Uterus (tissue), 4 donors: ENCODE data around the gene SLC2A9. TPM values are rescaled to one million over a fixed set of nuclear protein-coding genes. Genes with fewer than 3 reads are reported as not detected.

Experiments
- DNase-seq, 2 donors: peaks; one replicate each; pipeline ENCODE4 v3.0.0-alpha.2; 2019 to 2020
- H3K27ac ChIP-seq, 2 donors: fragments of 200-600 bp; sonication (generic); 1 replicate in 1 of 2; 2 replicates in 1 of 2; pipeline ENCODE4 v1.5.1; 2016 to 2018
- H3K27me3 ChIP-seq, 2 donors: fragments of 200-600 bp; sonication (generic); one replicate each; pipeline ENCODE4 v1.5.1; 2018 to 2019; ENCODE audit warnings: control low read depth in 1 of 2
- H3K36me3 ChIP-seq, 2 donors: fragments of 200-600 bp; sonication (generic); one replicate each; pipeline ENCODE4 v1.5.1; 2019; ENCODE audit warnings: control low read depth in 1 of 2
- H3K4me1 ChIP-seq, 2 donors: fragments of 200-600 bp; sonication (generic); one replicate each; pipeline ENCODE4 v1.5.1; 2018 to 2019; ENCODE audit warnings: control low read depth in 1 of 2
- H3K4me3 ChIP-seq, 2 donors: fragments of 200-600 bp; sonication (generic); 1 replicate in 1 of 2; 2 replicates in 1 of 2; pipeline ENCODE4 v1.5.1; 2018 to 2019; ENCODE audit warnings: mild to moderate bottlenecking in 1 of 2
- H3K9me3 ChIP-seq, 2 donors: fragments of 200-600 bp; sonication (generic); one replicate each; pipeline ENCODE4 v1.5.1; 2019; ENCODE audit warnings: control low read depth in 1 of 2
- CTCF ChIP-seq, 4 experiments: fragments of 200-600 bp in 2 of 4; fragments of 450-650 bp in 2 of 4; sonication (generic) in 2 of 4; IDR thresholded peaks; one replicate each; pipeline ENCODE4 v1.5.1; 2016 to 2019; ENCODE audit warnings: antibody characterized with exemption in 4 of 4, mild to moderate bottlenecking in 2 of 4, moderate library complexity in 1 of 4
- POLR2A ChIP-seq, 2 donors: fragments of 450-650 bp; IDR thresholded peaks; one replicate each; pipeline ENCODE4 v1.6.1; 2016; ENCODE audit warnings: antibody characterized with exemption in 2 of 2, mild to moderate bottlenecking in 1 of 2, moderate library complexity in 1 of 2
- intact Hi-C: fragments of 100-400 bp; cut with DNase I; formaldehyde crosslinking; loops from one replicate; pipeline ENCODE4 v1.15.1; 2023; ENCODE audit warnings: low total_unique reads
- total RNA-seq, 4 donors: library from RNA; depleted of rRNA in 3 of 4; stranded (reverse); fragments of >200 nt in 3 of 4; gene quantifications; one replicate each; pipeline versions ENCODE4 v1.1.0 to v1.2.4, GENCODE V29; 2014 to 2023
- donor health status: DM: yes; HTN: yes; CAD: no.

Gene SLC2A9
- total RNA-seq, 4 donors from 2014 or later: 0.51 to 9.3 (median 7.1) TPM

GRCh38 chr4:9944431-9945425 is 76.6 kb downstream of the SLC2A9 start:
- H3K36me3 ChIP-seq: no peaks in the 10 kb centered on the region
- no peak overlapping the region for H3K4me3 ChIP-seq
- H3K27ac ChIP-seq: no peak overlapping the region
- H3K27me3 ChIP-seq: no peaks in the 10 kb centered on the region
- no peak for DNase-seq
- no peak for TF ChIP-seq POLR2A (IDR thresholded peaks at IDR 0.05)
- TF ChIP-seq CTCF (IDR thresholded peaks at IDR 0.05): no peak
- intact Hi-C loops: no loop called here
- no peaks in the 10 kb centered on the region for H3K9me3 ChIP-seq
- no peaks in the 10 kb centered on the region for H3K4me1 ChIP-seq

GRCh38 chr4:9943761-9944160 is 77.5 kb downstream of the SLC2A9 start:
- no peaks in the 10 kb centered on the region for H3K27me3 ChIP-seq
- no peak overlapping the region for H3K4me3 ChIP-seq
- DNase-seq: no peak
- intact Hi-C loops: no loop called here
- no peaks in the 10 kb centered on the region for H3K36me3 ChIP-seq
- no peak overlapping the region for H3K27ac ChIP-seq
- no peaks in the 10 kb centered on the region for H3K4me1 ChIP-seq
- TF ChIP-seq POLR2A (IDR thresholded peaks at IDR 0.05) (no peak), CTCF (IDR thresholded peaks at IDR 0.05) (no peak)
- no peaks in the 10 kb centered on the region for H3K9me3 ChIP-seq

GRCh38 chr4:9942921-9943600 is 78.2 kb downstream of the SLC2A9 start:
- TF ChIP-seq POLR2A (IDR thresholded peaks at IDR 0.05): no peak
- Histone ChIP-seq H3K27me3 (no peaks in the 10 kb centered on the region), H3K27ac (no peak overlapping the region), H3K9me3 (no peaks in the 10 kb centered on the region), H3K36me3 (no peaks in the 10 kb centered on the region), H3K4me3 (no peak overlapping the region), H3K4me1 (no peaks in the 10 kb centered on the region)
- intact Hi-C loops: no loop called here
- no peak for DNase-seq

GRCh38 chr4:9942139-9942538 is 79.2 kb downstream of the SLC2A9 start:
- Histone ChIP-seq H3K27me3 (no peaks in the 10 kb centered on the region), H3K36me3 (no peaks in the 10 kb centered on the region), H3K9me3 (no peaks in the 10 kb centered on the region), H3K27ac (no peak overlapping the region), H3K4me1 (no peaks in the 10 kb centered on the region), H3K4me3 (no peak overlapping the region)
- intact Hi-C loops: no loop called here
- no peak for TF ChIP-seq POLR2A (IDR thresholded peaks at IDR 0.05)
- TF ChIP-seq CTCF (IDR thresholded peaks at IDR 0.05): no peak
- DNase-seq: no peak

GRCh38 chr4:9940041-9940440 is 81.3 kb downstream of the SLC2A9 start:
- H3K36me3 ChIP-seq: no peaks in the 10 kb centered on the region
- no peak overlapping the region for H3K27ac ChIP-seq
- no peak for TF ChIP-seq CTCF (IDR thresholded peaks at IDR 0.05)
- TF ChIP-seq POLR2A (IDR thresholded peaks at IDR 0.05): no peak
- no peak for DNase-seq
- intact Hi-C loops: no loop called here
- no peak overlapping the region for H3K4me3 ChIP-seq
- H3K27me3 ChIP-seq: no peaks in the 10 kb centered on the region
- H3K9me3 ChIP-seq: no peaks in the 10 kb centered on the region
- no peaks in the 10 kb centered on the region for H3K4me1 ChIP-seq
